ENCODE results near the gene GPR183. TPM values are rescaled to one million over a fixed set of nuclear protein-coding genes. Genes with fewer than 3 reads are reported as not detected.
A peak's percentile ranks its signal among the peaks of the same experiment; 100 is the strongest.

GPR183 gene
- total and polyA plus RNA-seq, 4 donors: 2.0 to 27.0 (median 4.1) TPM

DNA sequence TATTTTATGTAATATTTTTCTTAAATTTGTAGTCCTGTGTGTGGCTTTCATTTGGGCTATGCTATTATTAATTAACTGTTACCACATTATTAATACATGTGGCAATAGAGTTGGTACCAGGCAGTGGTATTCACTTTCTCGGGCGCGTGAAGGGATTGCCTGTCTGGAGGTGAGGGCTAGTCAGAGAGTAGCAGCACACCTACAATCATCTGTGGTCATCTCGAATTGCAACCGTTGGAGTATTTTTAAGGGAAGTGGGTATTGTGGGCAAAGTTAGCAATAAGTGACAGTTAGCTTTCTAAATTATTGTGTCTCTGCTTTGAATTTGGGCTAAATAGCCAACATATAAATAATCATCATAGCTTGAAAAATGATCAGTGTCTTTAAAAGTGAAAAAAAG is 29.0 kb downstream of the GPR183 start:
- no peaks in the 10 kb centered on the region for H3K4me1 ChIP-seq (ENCODE audit: control insufficient read depth, insufficient read depth, low read length)
- H3K4me3 ChIP-seq (ENCODE audit: low read depth, low read length): no peak overlapping the region
- H3K36me3 ChIP-seq (ENCODE audit: control insufficient read depth, insufficient read depth, low read length): no peaks in the 10 kb centered on the region
- DNase-seq (ENCODE audit: low read depth in 4 of 6, low spot score in 6 of 6): no peak
- WGBS (ENCODE audit: insufficient coverage): no CpG with 5 or more reads among the region's 5 CpGs
- H3K27me3 ChIP-seq (ENCODE audit: control insufficient read depth, insufficient read depth, low read length): no peaks in the 10 kb centered on the region
- no peak overlapping the region for H3K27ac ChIP-seq (ENCODE audit: low read depth, low read length)
- no peaks in the 10 kb centered on the region for H3K9me3 ChIP-seq (ENCODE audit: control insufficient read depth, insufficient read depth, low read length)

GRCh38 chr13:99277629-99278028 is 29.6 kb downstream of the GPR183 start:
- H3K4me1 ChIP-seq (ENCODE audit: control insufficient read depth, insufficient read depth, low read length): no peaks in the 10 kb centered on the region
- H3K9me3 ChIP-seq (ENCODE audit: control insufficient read depth, insufficient read depth, low read length): no peaks in the 10 kb centered on the region
- H3K4me3 ChIP-seq (ENCODE audit: low read depth, low read length): no peak overlapping the region
- H3K27ac ChIP-seq (ENCODE audit: low read depth, low read length): no peak overlapping the region
- 94% methylated on average over 2 of the region's 4 CpGs for WGBS (ENCODE audit: insufficient coverage)
- H3K36me3 ChIP-seq (ENCODE audit: control insufficient read depth, insufficient read depth, low read length): no peaks in the 10 kb centered on the region
- DNase-seq (ENCODE audit: low read depth in 4 of 6, low spot score in 6 of 6): no peak
- no peaks in the 10 kb centered on the region for H3K27me3 ChIP-seq (ENCODE audit: control insufficient read depth, insufficient read depth, low read length)

- Histone ChIP-seq H3K36me3 (ENCODE audit: control insufficient read depth, insufficient read depth, low read length) (no peaks in the 10 kb centered on the region), H3K4me1 (ENCODE audit: control insufficient read depth, insufficient read depth, low read length) (no peaks in the 10 kb centered on the region), H3K27me3 (ENCODE audit: control insufficient read depth, insufficient read depth, low read length) (no peaks in the 10 kb centered on the region), H3K27ac (ENCODE audit: low read depth, low read length) (no peak overlapping the region), H3K9me3 (ENCODE audit: control insufficient read depth, insufficient read depth, low read length) (no peaks in the 10 kb centered on the region), H3K4me3 (ENCODE audit: low read depth, low read length) (no peak overlapping the region)
- WGBS (ENCODE audit: insufficient coverage): no CpG with 5 or more reads among the region's 2 CpGs
- no peak for DNase-seq (ENCODE audit: low read depth in 4 of 6, low spot score in 6 of 6)
These were observed 30.5 kb downstream of the GPR183 start for GRCh38 chr13:99276706-99277105.

DNA sequence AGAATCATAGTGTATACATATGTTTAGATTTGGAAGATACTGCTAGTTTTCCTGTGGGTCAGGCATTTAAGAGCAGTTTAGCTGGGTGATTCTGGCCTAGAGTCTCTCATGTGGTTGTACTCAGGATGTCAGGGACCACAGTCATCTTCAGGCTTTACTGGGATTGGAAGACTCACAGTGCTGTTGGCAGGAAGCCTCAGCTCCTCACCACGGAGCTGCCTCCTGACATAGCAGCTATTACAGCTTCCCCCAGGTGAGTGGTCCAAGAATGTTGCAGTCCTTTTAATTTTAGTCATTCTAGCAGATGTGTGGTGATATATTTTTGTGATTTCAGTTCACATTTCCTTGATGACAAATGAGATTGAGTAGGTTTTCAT is 32.1 kb downstream of the GPR183 start:
- Histone ChIP-seq H3K9me3 (ENCODE audit: control insufficient read depth, insufficient read depth, low read length) (no peaks in the 10 kb centered on the region), H3K27me3 (ENCODE audit: control insufficient read depth, insufficient read depth, low read length) (no peaks in the 10 kb centered on the region), H3K36me3 (ENCODE audit: control insufficient read depth, insufficient read depth, low read length) (no peaks in the 10 kb centered on the region), H3K4me3 (ENCODE audit: low read depth, low read length) (no peak overlapping the region), H3K27ac (ENCODE audit: low read depth, low read length) (no peak overlapping the region), H3K4me1 (ENCODE audit: control insufficient read depth, insufficient read depth, low read length) (no peaks in the 10 kb centered on the region)
- DNase-seq (ENCODE audit: low read depth in 4 of 6, low spot score in 6 of 6): no peak
- WGBS (ENCODE audit: insufficient coverage): no CpG with 5 or more reads among the region's 1 CpG

DNA sequence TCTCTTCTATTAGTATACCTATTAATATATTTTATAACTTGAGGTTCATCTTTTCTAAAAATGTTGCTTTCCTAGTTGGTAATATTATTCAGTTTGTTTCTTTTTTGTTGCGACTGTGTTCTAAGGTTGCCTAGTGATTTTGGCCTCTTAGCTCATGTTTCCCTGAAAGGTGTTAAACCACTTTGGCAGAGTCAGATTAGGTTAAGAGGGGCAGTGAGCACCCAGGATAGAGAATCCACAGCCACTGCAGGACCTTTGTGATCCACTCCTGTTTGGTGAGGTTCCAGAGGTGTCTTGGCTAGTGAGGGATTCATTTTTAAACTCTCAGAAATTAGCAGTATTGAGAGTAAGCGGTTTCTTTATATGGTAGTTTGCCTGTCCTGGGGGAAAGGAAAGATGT is 34.1 kb downstream of the GPR183 start:
- WGBS (ENCODE audit: insufficient coverage): 91% methylated on average over 1 of the region's 2 CpGs
- DNase-seq (ENCODE audit: low read depth in 4 of 6, low spot score in 6 of 6): no peak

DNA sequence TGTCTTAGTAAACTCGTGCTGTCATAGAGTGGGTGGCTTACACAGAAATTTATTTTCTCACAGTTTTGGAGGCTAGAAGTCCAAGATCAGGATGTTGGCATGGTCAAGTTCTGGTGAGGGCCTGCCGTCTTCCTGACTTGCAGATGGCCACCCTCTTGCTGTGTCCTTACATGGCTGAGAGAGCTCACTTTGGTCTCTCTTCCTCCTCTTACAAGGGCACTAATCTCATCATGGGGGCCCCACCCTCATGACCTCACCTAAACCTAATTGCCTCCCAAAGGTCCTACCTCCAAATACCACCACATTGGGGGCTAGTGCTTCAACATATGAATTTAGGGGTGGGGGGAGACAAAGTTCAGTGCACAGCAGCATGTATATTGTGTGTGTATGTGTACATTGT is 34.7 kb downstream of the GPR183 start:
- H3K27me3 ChIP-seq (ENCODE audit: control insufficient read depth, insufficient read depth, low read length): no peaks in the 10 kb centered on the region
- 100% methylated on average over 1 of the region's 2 CpGs for WGBS (ENCODE audit: insufficient coverage)
- H3K9me3 ChIP-seq (ENCODE audit: control insufficient read depth, insufficient read depth, low read length): no peaks in the 10 kb centered on the region
- DNase-seq (ENCODE audit: low read depth in 4 of 6, low spot score in 6 of 6): no peak
- H3K4me3 ChIP-seq (ENCODE audit: low read depth, low read length): no peak overlapping the region
- H3K4me1 ChIP-seq (ENCODE audit: control insufficient read depth, insufficient read depth, low read length): no peaks in the 10 kb centered on the region
- peaks cover 3% of the 10 kb centered on the region for H3K36me3 ChIP-seq (ENCODE audit: control insufficient read depth, insufficient read depth, low read length)
- no peak overlapping the region for H3K27ac ChIP-seq (ENCODE audit: low read depth, low read length)

More for the DNA sequence above, 34.1 kb downstream of the GPR183 start:
- Histone ChIP-seq H3K4me1 (ENCODE audit: control insufficient read depth, insufficient read depth, low read length) (no peaks in the 10 kb centered on the region), H3K9me3 (ENCODE audit: control insufficient read depth, insufficient read depth, low read length) (no peaks in the 10 kb centered on the region), H3K4me3 (ENCODE audit: low read depth, low read length) (no peak overlapping the region), H3K27me3 (ENCODE audit: control insufficient read depth, insufficient read depth, low read length) (no peaks in the 10 kb centered on the region), H3K36me3 (ENCODE audit: control insufficient read depth, insufficient read depth, low read length) (no peaks in the 10 kb centered on the region), H3K27ac (ENCODE audit: low read depth, low read length) (no peak overlapping the region)

- Histone ChIP-seq H3K36me3 (ENCODE audit: control insufficient read depth, insufficient read depth, low read length) (peaks cover 3% of the 10 kb centered on the region), H3K9me3 (ENCODE audit: control insufficient read depth, insufficient read depth, low read length) (no peaks in the 10 kb centered on the region), H3K4me1 (ENCODE audit: control insufficient read depth, insufficient read depth, low read length) (no peaks in the 10 kb centered on the region), H3K4me3 (ENCODE audit: low read depth, low read length) (no peak overlapping the region), H3K27ac (ENCODE audit: low read depth, low read length) (no peak overlapping the region), H3K27me3 (ENCODE audit: control insufficient read depth, insufficient read depth, low read length) (no peaks in the 10 kb centered on the region)
- WGBS (ENCODE audit: insufficient coverage): 94% methylated on average over 2 of the region's 3 CpGs
- no peak for DNase-seq (ENCODE audit: low read depth in 4 of 6, low spot score in 6 of 6)
These were observed 36.0 kb downstream of the GPR183 start for GRCh38 chr13:99271249-99271648.

DNA sequence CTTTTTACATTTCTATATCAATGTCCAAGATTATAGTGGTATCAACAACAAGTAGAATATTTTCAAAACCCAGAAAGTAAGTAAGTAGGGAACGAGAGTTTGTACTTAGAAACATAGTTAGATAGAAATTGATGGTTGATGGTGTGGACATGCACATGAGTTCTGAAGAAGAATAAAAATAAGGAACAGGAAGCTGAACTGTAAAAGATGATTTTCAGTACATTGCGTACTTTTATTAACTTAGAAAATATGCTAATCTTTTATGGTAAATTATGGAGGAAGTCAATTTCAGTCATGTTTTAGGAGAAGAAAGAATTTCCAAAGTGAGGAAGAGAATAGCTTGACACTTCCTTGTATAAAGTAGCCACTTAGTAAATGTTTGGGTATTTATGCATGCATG is 36.7 kb downstream of the GPR183 start:
- 100% methylated on average over 1 of the region's 2 CpGs for WGBS (ENCODE audit: insufficient coverage)
- Histone ChIP-seq H3K27ac (ENCODE audit: low read depth, low read length) (no peak overlapping the region), H3K27me3 (ENCODE audit: control insufficient read depth, insufficient read depth, low read length) (no peaks in the 10 kb centered on the region), H3K4me1 (ENCODE audit: control insufficient read depth, insufficient read depth, low read length) (no peaks in the 10 kb centered on the region), H3K36me3 (ENCODE audit: control insufficient read depth, insufficient read depth, low read length) (peaks cover 3% of the 10 kb centered on the region), H3K4me3 (ENCODE audit: low read depth, low read length) (no peak overlapping the region), H3K9me3 (ENCODE audit: control insufficient read depth, insufficient read depth, low read length) (no peaks in the 10 kb centered on the region)
- no peak for DNase-seq (ENCODE audit: low read depth in 4 of 6, low spot score in 6 of 6)

DNA sequence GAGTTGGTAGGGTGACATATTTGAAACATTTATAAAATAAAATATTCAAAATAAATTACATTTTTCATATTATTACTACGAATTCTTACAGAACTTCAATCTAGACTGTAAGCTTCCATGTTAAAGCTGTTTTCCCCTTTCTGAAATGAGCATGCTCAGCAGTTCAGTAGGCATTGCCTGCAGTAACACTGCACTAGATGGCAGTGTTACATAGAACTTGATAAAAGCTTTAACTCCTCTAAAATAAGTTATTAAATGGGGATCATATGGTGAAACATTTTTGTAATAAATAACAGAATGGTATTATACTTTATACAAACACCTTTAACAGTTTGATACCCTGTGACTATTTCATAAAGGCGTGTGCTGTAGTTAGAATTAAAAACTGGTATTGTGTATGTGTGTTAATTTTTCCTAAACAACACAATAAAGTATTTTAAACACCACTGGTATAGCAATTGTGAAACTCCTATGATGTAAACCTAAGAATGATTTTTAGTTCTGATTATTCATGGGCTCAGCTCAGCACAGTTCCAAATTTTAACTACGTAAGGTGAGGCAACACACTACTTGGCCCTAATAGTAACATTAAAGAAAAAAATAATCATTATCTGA is 37.5 kb downstream of the GPR183 start:
- Histone ChIP-seq H3K4me1 (ENCODE audit: control insufficient read depth, insufficient read depth, low read length) (no peaks in the 10 kb centered on the region), H3K36me3 (ENCODE audit: control insufficient read depth, insufficient read depth, low read length) (peaks cover 3% of the 10 kb centered on the region), H3K27ac (ENCODE audit: low read depth, low read length) (no peak overlapping the region), H3K27me3 (ENCODE audit: control insufficient read depth, insufficient read depth, low read length) (no peaks in the 10 kb centered on the region), H3K9me3 (ENCODE audit: control insufficient read depth, insufficient read depth, low read length) (no peaks in the 10 kb centered on the region), H3K4me3 (ENCODE audit: low read depth, low read length) (no peak overlapping the region)
- no CpG with 5 or more reads among the region's 3 CpGs for WGBS (ENCODE audit: insufficient coverage)
- peak in 5 of 6 donors; percentile 19 to 87 (median 36) for DNase-seq (ENCODE audit: low read depth in 4 of 6, low spot score in 6 of 6)

DNA sequence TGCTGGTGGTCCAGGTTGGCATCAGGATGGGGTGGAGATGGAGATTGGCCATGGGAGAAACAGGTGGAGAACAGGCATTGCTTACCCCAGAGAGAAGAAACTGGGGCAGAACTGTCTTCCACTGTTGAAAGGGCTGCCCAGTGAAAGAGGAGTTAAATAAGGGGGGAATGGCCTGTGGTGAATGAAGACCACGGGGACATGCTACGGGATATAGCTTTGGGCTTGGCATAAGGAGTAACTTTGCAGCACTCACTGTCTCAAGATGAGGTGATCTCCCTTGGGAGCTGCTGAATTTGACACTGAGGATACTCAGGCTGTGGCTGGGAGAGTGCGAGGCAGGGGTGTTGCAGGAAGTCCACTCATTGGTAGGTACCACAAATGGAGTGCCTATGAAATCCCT is 38.4 kb downstream of the GPR183 start:
- no peak overlapping the region for H3K27ac ChIP-seq (ENCODE audit: low read depth, low read length)
- DNase-seq (ENCODE audit: low read depth in 4 of 6, low spot score in 6 of 6): no peak
- 97% methylated on average over 3 of the region's 3 CpGs for WGBS (ENCODE audit: insufficient coverage)
- no peaks in the 10 kb centered on the region for H3K4me1 ChIP-seq (ENCODE audit: control insufficient read depth, insufficient read depth, low read length)
- H3K4me3 ChIP-seq (ENCODE audit: low read depth, low read length): no peak overlapping the region
- H3K9me3 ChIP-seq (ENCODE audit: control insufficient read depth, insufficient read depth, low read length): no peaks in the 10 kb centered on the region
- H3K27me3 ChIP-seq (ENCODE audit: control insufficient read depth, insufficient read depth, low read length): no peaks in the 10 kb centered on the region
- H3K36me3 ChIP-seq (ENCODE audit: control insufficient read depth, insufficient read depth, low read length): peaks cover 3% of the 10 kb centered on the region
